ENCODE data around the gene PSKH1. TPM values are rescaled to one million over a fixed set of nuclear protein-coding genes. Genes with fewer than 3 reads are reported as not detected.
A peak's percentile ranks its signal among the peaks of the same experiment; 100 is the strongest.

PSKH1 gene
- total and polyA plus RNA-seq, 9 of the 15 experiments (the other 6 are each of a cell fraction or from before 2014, with no cell fraction given), result 0.96 to 20.9 (median 9.4) TPM

- no peak for TF ChIP-seq ZBTB33 (CRISPR knock-in tag; IDR thresholded peaks at IDR 0.05)
- TF ChIP-seq ZNF239 (CRISPR knock-in tag; IDR thresholded peaks at IDR 0.05), result no peak
- TF ChIP-seq ZBTB1 (CRISPR knock-in tag; IDR thresholded peaks at IDR 0.05; ENCODE audit: borderline replicate concordance, low read depth), result peak; percentile 48; the same call in 1 of the 2 replicates
- no peak for TF ChIP-seq SMC3 (conservative IDR thresholded peaks at IDR 0.05; ENCODE audit: insufficient read depth, low read depth, low read length)
- peak; percentile 58 to 95 (median 95) for TF ChIP-seq YY1 (IDR thresholded peaks at IDR 0.05; ENCODE audit: borderline replicate concordance in 1 of 3, control insufficient read depth in 1 of 3, extremely low read depth in 1 of 3, insufficient read depth in 3 of 3, insufficient read length in 1 of 3, insufficient replicate concordance in 2 of 3, low read depth in 1 of 3, low read length in 2 of 3)
- TF ChIP-seq PYGO2 (tag; IDR thresholded peaks at IDR 0.05), result no peak
- 0 out of 2 replicates have a peak, but pooled peaks have one; percentile 75 for TF ChIP-seq ZNF165 (CRISPR knock-in tag; IDR thresholded peaks at IDR 0.05; ENCODE audit: borderline replicate concordance)
- TF ChIP-seq NR4A1 (CRISPR knock-in tag; IDR thresholded peaks at IDR 0.05), result peak; percentile 57; the same call in 1 of the 2 replicates
- no peak for TF ChIP-seq NR4A1 (tag; IDR thresholded peaks at IDR 0.05)
- no peak for TF ChIP-seq RNF2 (IDR thresholded peaks at IDR 0.05)
- TF ChIP-seq ZNF217 (CRISPR knock-in tag; IDR thresholded peaks at IDR 0.05), result no peak
- TF ChIP-seq RBM34 (IDR thresholded peaks at IDR 0.05; ENCODE audit: borderline replicate concordance, insufficient read depth, low read length), result no peak
- TF ChIP-seq FOXP1 (CRISPR knock-in tag; IDR thresholded peaks at IDR 0.05), result peak; percentile 83
- no peak for TF ChIP-seq DDX20 (tag; IDR thresholded peaks at IDR 0.05; ENCODE audit: low read depth)
- TF ChIP-seq ZNF583 (CRISPR knock-in tag; IDR thresholded peaks at IDR 0.05), result peak; percentile 11; the same call in 1 of the 2 replicates
- peak; percentile 84; the same call in 1 of the 2 replicates for TF ChIP-seq ELK1 (CRISPR knock-in tag; IDR thresholded peaks at IDR 0.05)
- peak in 1 of 2 experiments; percentile 35; a peak in 1 of 4 replicates for TF ChIP-seq NRF1 (conservative IDR thresholded peaks at IDR 0.05 in 1 of 2, IDR thresholded peaks at IDR 0.05 in 1 of 2)
- peak; percentile 74 for TF ChIP-seq KDM5B (IDR thresholded peaks at IDR 0.05; ENCODE audit: insufficient replicate concordance, low read depth, low read length)
- TF ChIP-seq PHF8 (IDR thresholded peaks at IDR 0.05; ENCODE audit: borderline replicate concordance, low read length), result peak; percentile 91
- peak in 1 of 2 experiments; percentile 51; a peak in 1 of 4 replicates for TF ChIP-seq TBL1XR1 (IDR thresholded peaks at IDR 0.05; ENCODE audit: low read length in 2 of 2)
- no peak for TF ChIP-seq SFPQ (IDR thresholded peaks at IDR 0.05; ENCODE audit: low read depth, low read length)
- TF ChIP-seq CCAR2 (IDR thresholded peaks at IDR 0.05; ENCODE audit: low read depth, low read length), result no peak
These were observed at the start of gene PSKH1 (continued) for GRCh38 chr16:67892899-67893742.
